H1 (cell line): Measurements from ENCODE around the gene OR2A25. TPM values are rescaled to one million over a fixed set of nuclear protein-coding genes. Genes with fewer than 3 reads are reported as not detected.

Source experiments
- EZH2 ChIP-seq: fragments of 200-600 bp; sonication (generic); IDR thresholded peaks from 2 replicates; pipeline ENCODE4 v1.7.1; 2012; ENCODE audit warnings: low read depth, mild to moderate bottlenecking, moderate library complexity, low read length, inconsistent platforms; ENCODE audit not compliant: severe bottlenecking
- GTF2F1 ChIP-seq: IDR thresholded peaks from 2 replicates; pipeline ENCODE4 v1.6.1; 2012; ENCODE audit warnings: low read depth, low read length, improper control_type of control experiment, borderline replicate concordance
- KDM1A ChIP-seq: fragments of 200-600, 300-600 bp; sonication (generic); IDR thresholded peaks from 2 replicates; pipeline ENCODE4 v1.7.1; 2016; ENCODE audit warnings: mild to moderate bottlenecking, low read length, borderline replicate concordance
- SUZ12 ChIP-seq: fragments of 200-600 bp; sonication (generic); IDR thresholded peaks from 2 replicates; pipeline ENCODE4 v1.6.1; 2012; ENCODE audit warnings: mild to moderate bottlenecking, inconsistent platforms, low read length, moderate library complexity, mixed read lengths
- TBP ChIP-seq: IDR thresholded peaks from 2 replicates; pipeline ENCODE4 v1.6.1; 2011; ENCODE audit warnings: low read depth, low read length, improper control_type of control experiment
- polyA plus RNA-seq, 7 experiments: library from polyadenylated mRNA; depleted of rRNA in 3 of 7; stranded (reverse) in 5 of 7; unstranded in 2 of 7; fragments of >200 nt in 5 of 7; fragments of 200-250 nt in 2 of 7; gene quantifications; 1 replicate in 5 of 7; 2 replicates in 1 of 7; 4 replicates in 1 of 7; pipeline versions ENCODE4 v1.2.1 to v1.2.3, GENCODE V29; 2011 to 2013; ENCODE audit warnings: missing spikeins in 2 of 7, mixed read lengths in 2 of 7
- total RNA-seq: library from RNA; stranded (reverse); fragmentation: NEBNext Ultra II Directional; extraction: Animal tissue kit (Norgen Biotek cat#: 25700); gene quantifications from 2 replicates; pipeline ENCODE4 v1.2.1, GENCODE V29; 2021

The OR2A25 gene
- total and polyA plus RNA-seq, 2 of the 8 experiments (the other 6 are each of a cell fraction or from before 2014, with no cell fraction given): not detected

DNA sequence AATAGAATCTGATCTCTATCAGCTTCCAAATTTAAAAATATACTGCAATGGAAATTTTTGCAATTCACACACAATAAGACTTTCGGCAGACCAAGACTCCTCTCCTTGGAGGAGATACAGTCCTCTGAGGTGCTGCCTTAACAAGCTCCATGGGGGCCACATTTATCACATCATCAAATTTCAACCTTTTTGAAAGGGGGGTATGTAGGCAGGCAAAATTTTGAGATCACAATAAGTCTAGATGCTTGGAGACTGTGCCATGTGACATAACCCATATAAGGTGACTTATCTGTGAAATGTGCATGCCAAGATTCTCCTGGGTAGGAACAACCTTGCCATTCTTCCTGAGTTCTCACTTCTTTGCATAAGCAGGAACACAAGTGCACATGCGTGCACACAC is 16.4 kb downstream of the OR2A25 start, which contains the start of gene OR2A12 (continued):
- no peak for TF ChIP-seq KDM1A
- no peak for TF ChIP-seq TBP
- no peak for TF ChIP-seq GTF2F1
- TF ChIP-seq SUZ12: no peak
- TF ChIP-seq EZH2: no peak
